ENCODE measurements around the gene EPHX1. TPM values are rescaled to one million over a fixed set of nuclear protein-coding genes. Genes with fewer than 3 reads are reported as not detected.
"Not testable (repeated sequence)": the region's sequence is repeated elsewhere in the genome, so short reads cannot be mapped to it uniquely, and the experiment has no call there.

Gene EPHX1
- total RNA-seq, 1 donor from 2014 or later: 1.2 TPM

DNA sequence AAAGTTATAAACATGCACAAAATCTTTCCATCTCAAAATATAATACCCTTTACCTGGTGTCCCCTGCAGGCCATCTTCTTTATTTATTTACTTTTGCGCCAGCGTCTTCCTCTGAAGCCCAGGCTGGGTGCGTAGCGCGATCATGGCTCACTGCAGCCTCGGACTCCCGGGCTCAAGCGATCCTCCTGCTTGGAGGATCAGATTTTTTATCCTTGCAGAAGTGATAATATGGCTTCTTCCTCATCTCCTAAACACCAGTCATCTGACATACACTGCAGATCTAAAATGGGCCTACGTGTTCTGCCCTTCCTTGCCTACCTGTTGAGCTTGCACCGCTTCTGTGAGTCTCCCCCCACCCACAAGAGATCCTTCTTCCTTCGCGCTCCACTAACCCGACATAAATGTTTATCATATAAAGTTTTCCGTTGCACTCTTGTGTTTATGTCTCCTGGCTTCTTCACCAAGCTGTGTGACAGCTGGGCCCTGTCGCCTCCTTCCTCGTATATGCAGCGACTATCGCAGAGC, 32.8 kb upstream of the EPHX1 start:
- DNase-seq (no peak), ATAC-seq (ENCODE audit: low read depth) (peak; percentile 2)
- intact Hi-C loops (cut with micrococcal nuclease): loop anchor here (1.0 to 5.0 kb wide), 14 partner anchors 34 to 410 kb away; partner anchors contain the start of genes ACBD3, ENAH, EPHX1 and H3-3A
- ChIA-PET POLR2A (interaction anchor here (0.6 to 2.9 kb wide), 34 partner anchors 9 to 351 kb away, joined by 3 to 50 read pairs (median 6); partner anchors contain the start of genes ENAH, EPHX1, H3-3A and LEFTY1), CTCF (interaction anchor here (0.9 to 2.7 kb wide), 18 partner anchors 8 to 459 kb away, joined by 3 to 26 read pairs (median 5); partner anchors contain the start of genes EPHX1, PYCR2 and TMEM63A)
- Mint-ChIP-seq H3K4me1 (peaks cover 33% of the 10 kb centered on the region), H3K27me3 (no peaks in the 10 kb centered on the region), H3K9me3 (no peaks in the 10 kb centered on the region), H3K36me3 (ENCODE audit: low read depth) (peaks cover 16% of the 10 kb centered on the region), H3K27ac (no peak overlapping the region), H3K4me3 (no peak overlapping the region)
- TF ChIP-seq, protein P1, sequence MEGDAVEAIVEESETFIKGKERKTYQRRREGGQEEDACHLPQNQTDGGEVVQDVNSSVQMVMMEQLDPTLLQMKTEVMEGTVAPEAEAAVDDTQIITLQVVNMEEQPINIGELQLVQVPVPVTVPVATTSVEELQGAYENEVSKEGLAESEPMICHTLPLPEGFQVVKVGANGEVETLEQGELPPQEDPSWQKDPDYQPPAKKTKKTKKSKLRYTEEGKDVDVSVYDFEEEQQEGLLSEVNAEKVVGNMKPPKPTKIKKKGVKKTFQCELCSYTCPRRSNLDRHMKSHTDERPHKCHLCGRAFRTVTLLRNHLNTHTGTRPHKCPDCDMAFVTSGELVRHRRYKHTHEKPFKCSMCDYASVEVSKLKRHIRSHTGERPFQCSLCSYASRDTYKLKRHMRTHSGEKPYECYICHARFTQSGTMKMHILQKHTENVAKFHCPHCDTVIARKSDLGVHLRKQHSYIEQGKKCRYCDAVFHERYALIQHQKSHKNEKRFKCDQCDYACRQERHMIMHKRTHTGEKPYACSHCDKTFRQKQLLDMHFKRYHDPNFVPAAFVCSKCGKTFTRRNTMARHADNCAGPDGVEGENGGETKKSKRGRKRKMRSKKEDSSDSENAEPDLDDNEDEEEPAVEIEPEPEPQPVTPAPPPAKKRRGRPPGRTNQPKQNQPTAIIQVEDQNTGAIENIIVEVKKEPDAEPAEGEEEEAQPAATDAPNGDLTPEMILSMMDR (IDR thresholded peaks at IDR 0.05): no peak

DNA sequence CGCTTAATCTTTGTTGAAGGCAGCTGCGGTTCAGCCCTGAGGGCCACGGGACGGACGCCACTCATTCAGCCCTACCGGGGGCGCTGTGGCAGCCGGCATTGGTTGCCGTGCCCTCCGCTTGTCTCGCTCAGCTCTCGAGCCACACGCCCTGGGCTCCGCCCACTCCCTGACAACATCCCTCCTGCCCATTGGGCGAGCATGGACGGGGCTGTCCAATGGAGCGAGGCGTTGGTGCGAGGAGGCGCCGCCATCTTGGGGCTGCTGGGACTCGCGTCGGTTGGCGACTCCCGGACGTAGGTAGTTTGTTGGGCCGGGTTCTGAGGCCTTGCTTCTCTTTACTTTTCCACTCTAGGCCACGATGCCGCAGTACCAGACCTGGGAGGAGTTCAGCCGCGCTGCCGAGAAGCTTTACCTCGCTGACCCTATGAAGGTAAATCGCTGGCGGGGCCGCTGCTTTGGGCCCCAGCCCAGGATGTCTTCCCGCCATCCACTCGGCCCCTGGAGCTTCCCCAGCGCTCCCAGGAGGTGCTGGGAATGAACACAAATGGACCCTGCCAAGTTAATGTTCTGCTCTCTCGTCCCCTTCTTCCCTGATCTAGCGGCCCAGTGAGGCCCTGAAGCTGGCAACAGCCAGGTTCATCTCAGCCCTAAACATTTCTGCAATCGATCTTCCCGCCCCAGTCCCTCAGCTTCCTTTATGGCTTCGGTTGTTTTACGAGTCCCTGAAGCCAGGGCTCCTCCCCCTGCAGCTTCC, 32.2 kb upstream of the EPHX1 start, which contains the start of gene SRP9:
TSS of gene SRP9 (plus strand) at position 244 of the 754 bp plus-strand sequence. CDS start at position 359, 115 bp downstream.
- Mint-ChIP-seq H3K9me3 (no peaks in the 10 kb centered on the region), H3K27me3 (no peaks in the 10 kb centered on the region), H3K27ac (no peak within 1 kb of the TSS), H3K36me3 (ENCODE audit: low read depth) (peaks cover 21% of the 10 kb centered on the region), H3K4me1 (peaks cover 37% of the 10 kb centered on the region), H3K4me3 (no peak within 1 kb of the TSS)
- intact Hi-C loops (cut with micrococcal nuclease): loop anchor here (1.0 to 5.0 kb wide), 14 partner anchors 33 to 410 kb away; partner anchors contain the start of genes ACBD3, ENAH, EPHX1 and H3-3A
- ATAC-seq (ENCODE audit: low read depth) (peak; percentile 97), DNase-seq (peak; percentile 94)
- ChIA-PET POLR2A (interaction anchor here (0.6 to 2.9 kb wide), 38 partner anchors 9 to 1665 kb away, joined by 3 to 50 read pairs (median 5); partner anchors contain the start of genes ENAH, EPHX1, H3-3A and LBR), CTCF (interaction anchor here (0.9 to 2.7 kb wide), 21 partner anchors 8 to 459 kb away, joined by 3 to 26 read pairs (median 4); partner anchors contain the start of genes EPHX1, PYCR2 and TMEM63A)
- TF ChIP-seq, protein P1 (IDR thresholded peaks at IDR 0.05): no peak

- CTCF ChIA-PET: interaction anchor here (0.9 to 2.7 kb wide), 14 partner anchors 8 to 460 kb away, joined by 3 to 26 read pairs (median 5); partner anchors contain the start of genes EPHX1, PYCR2 and TMEM63A
- TF ChIP-seq, protein P1 (IDR thresholded peaks at IDR 0.05): no peak
- peaks cover 39% of the 10 kb centered on the region for H3K4me1 Mint-ChIP-seq
Observed at GRCh38 chr1:225778337-225778669, 31.6 kb upstream of the EPHX1 start.

DNA sequence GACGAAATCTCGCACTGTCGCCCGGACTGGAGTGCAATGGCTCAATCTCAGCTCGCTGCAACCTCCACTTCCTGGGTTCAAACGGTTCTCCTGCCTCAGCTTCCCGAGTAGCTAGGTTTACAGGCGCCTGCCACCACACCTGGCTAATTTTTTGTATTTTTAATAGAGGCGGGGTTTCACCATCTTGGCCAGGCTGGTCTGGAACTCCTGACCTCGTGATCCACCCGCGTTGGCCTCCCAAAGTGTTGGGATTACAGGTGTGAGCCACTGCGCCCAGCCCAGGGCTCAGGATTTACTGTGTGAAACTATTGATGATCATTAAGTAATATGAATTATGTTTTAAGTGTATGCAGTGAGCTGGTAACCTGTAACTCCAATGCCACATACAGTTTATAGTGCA, 30.8 kb upstream of the EPHX1 start:
- Mint-ChIP-seq H3K4me1 (peaks cover 46% of the 10 kb centered on the region), H3K36me3 (ENCODE audit: low read depth) (peaks cover 34% of the 10 kb centered on the region)
- not testable (repeated sequence) for H3K9me3 Mint-ChIP-seq; H3K4me3 Mint-ChIP-seq; ATAC-seq (ENCODE audit: low read depth); H3K27me3 Mint-ChIP-seq; H3K27ac Mint-ChIP-seq; DNase-seq
- ChIA-PET CTCF (interaction anchor here (0.7 to 2.7 kb wide), 4 partner anchors 102 to 346 kb away, joined by 3 to 26 read pairs (median 8); partner anchors contain the start of gene TMEM63A), POLR2A (interaction anchor here (0.7 to 2.9 kb wide), 5 partner anchors 14 to 351 kb away, joined by 3 to 50 read pairs (median 7); partner anchors contain the start of genes LBR and TMEM63A)
- intact Hi-C loops (cut with micrococcal nuclease): loop anchor here (5.0 kb wide), 4 partner anchors 283 to 408 kb away; partner anchors contain the start of genes ACBD3, H3-3A and LBR

More at GRCh38 chr1:225778337-225778669, 31.6 kb upstream of the EPHX1 start:
- intact Hi-C loops (cut with micrococcal nuclease): loop anchor here (5.0 kb wide), 4 partner anchors 284 to 409 kb away; partner anchors contain the start of genes ACBD3, H3-3A and LBR
- POLR2A ChIA-PET: interaction anchor here (0.6 to 2.9 kb wide), 30 partner anchors 15 to 1665 kb away, joined by 3 to 50 read pairs (median 6); partner anchors contain the start of genes ENAH, EPHX1, H3-3A and LBR
- no peaks in the 10 kb centered on the region for H3K9me3 Mint-ChIP-seq
- no peak for DNase-seq
- H3K27me3 Mint-ChIP-seq: no peaks in the 10 kb centered on the region
- H3K36me3 Mint-ChIP-seq (ENCODE audit: low read depth): peaks cover 26% of the 10 kb centered on the region
- no peak for ATAC-seq (ENCODE audit: low read depth)
- no peak overlapping the region for H3K4me3 Mint-ChIP-seq
- H3K27ac Mint-ChIP-seq: no peak overlapping the region

GRCh38 chr1:225780134-225780533, 29.8 kb upstream of the EPHX1 start:
- DNase-seq (no peak), ATAC-seq (ENCODE audit: low read depth) (no peak)
- Mint-ChIP-seq H3K36me3 (ENCODE audit: low read depth) (peaks cover 40% of the 10 kb centered on the region), H3K27me3 (no peaks in the 10 kb centered on the region), H3K4me1 (peaks cover 43% of the 10 kb centered on the region), H3K27ac (no peak overlapping the region), H3K9me3 (no peaks in the 10 kb centered on the region), H3K4me3 (no peak overlapping the region)
- ChIA-PET CTCF (no interaction called here), POLR2A (interaction anchor here (0.6 to 0.7 kb wide), 2 partner anchors 9 to 73 kb away, joined by 3 to 4 read pairs; no protein-coding TSS in a partner anchor)
- intact Hi-C loops (cut with micrococcal nuclease): no loop called here
- TF ChIP-seq, protein P1 (IDR thresholded peaks at IDR 0.05): no peak

Data from activated B cell treated with CpG ODN at 0.5 μM for 24 hours (primary cell).